IPS-20b (cell line): ENCODE results near the gene TSPEAR.
"Not testable (repeated sequence)": the region's sequence is repeated elsewhere in the genome, so short reads cannot be mapped to it uniquely, and the experiment has no call there.

ENCODE experiments used
- H3K27ac ChIP-seq: one replicate; pipeline ENCODE4 v1.5.1; 2013; ENCODE audit warnings: low read length
- H3K27me3 ChIP-seq: 2 replicates; pipeline ENCODE4 v1.6.1; 2013; ENCODE audit warnings: mild to moderate bottlenecking, low read length, inconsistent platforms; ENCODE audit not compliant: insufficient read depth
- H3K36me3 ChIP-seq: 2 replicates; pipeline ENCODE4 v1.6.1; 2013; ENCODE audit warnings: low read depth, mild to moderate bottlenecking, inconsistent platforms, low read length, moderate library complexity; ENCODE audit not compliant: insufficient read depth
- H3K4me1 ChIP-seq: 2 replicates; pipeline ENCODE4 v1.6.1; 2013; ENCODE audit warnings: mild to moderate bottlenecking, control low read depth, inconsistent platforms, low read length, moderate library complexity; ENCODE audit not compliant: insufficient read depth
- H3K4me3 ChIP-seq: 2 replicates; pipeline ENCODE4 v1.5.1; 2013; ENCODE audit warnings: mild to moderate bottlenecking, low read length, inconsistent platforms
- H3K9ac ChIP-seq: 2 replicates; pipeline ENCODE4 v1.6.1; 2013; ENCODE audit warnings: low read depth, mild to moderate bottlenecking, inconsistent platforms, low read length, moderate library complexity
- H3K9me3 ChIP-seq: 2 replicates; pipeline ENCODE4 v1.6.1; 2013; ENCODE audit warnings: mild to moderate bottlenecking, low read depth, low read length, inconsistent platforms; ENCODE audit not compliant: insufficient read depth

The TSPEAR gene

DNA sequence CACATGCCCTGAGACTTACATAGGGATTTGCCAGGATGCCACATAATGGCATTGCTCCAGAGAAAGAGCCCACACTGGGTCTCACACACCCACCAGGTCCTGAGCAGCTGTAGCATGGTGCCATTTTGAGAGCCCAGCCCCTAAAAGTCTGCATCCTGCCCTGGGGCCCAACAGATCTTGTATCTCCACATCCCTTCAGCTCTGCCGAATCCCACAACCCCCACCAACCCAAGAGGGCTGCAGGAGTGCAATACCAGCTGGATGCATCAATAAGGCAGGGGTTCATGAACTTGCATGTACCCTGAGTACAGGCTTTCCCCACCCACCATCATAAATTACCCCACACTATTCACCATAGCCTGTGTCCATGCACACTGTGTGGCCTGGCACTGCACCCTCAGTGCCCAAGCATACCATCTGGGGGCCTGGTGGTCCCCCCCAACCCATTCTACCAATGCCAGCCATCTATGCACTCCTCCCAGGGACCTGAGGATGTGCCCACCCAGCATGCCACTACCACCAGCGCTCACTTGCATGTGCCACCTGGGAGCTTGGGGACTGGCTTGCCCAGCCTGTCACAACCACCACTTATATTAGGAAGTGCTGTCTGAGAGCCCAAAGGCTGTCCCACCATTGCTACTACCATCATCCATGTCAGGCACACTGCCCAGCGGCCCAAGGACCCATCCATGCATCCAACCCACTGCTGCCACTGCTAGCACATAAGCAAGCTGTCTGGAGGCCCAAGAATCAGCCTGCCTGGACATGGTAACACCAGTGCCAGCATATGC, 40.5 kb downstream of the TSPEAR start:
- Histone ChIP-seq H3K36me3 (no peaks in the 10 kb centered on the region), H3K4me1 (no peaks in the 10 kb centered on the region), H3K9me3 (peaks cover 19% of the 10 kb centered on the region), H3K9ac (no peak overlapping the region), H3K27ac (no peak overlapping the region), H3K27me3 (no peaks in the 10 kb centered on the region), H3K4me3 (no peak overlapping the region)

DNA sequence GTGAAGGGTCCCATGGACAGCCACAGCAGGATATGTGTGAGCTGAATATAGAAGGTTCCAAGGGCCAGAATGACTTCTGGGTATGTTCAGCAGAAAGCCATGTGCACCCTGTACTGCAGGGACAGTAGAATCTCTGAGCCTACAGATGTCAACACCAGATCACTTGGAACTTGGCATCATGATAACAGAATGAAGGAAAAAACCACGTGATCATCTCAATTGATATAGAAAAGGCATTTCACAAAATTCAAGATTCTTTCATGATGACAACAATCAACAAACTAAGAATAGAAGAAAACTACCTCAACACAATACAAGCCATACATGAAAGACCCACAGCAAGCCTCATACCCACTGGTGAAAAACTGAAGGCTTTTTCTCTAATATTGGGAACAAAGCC, 43.8 kb downstream of the TSPEAR start:
- peaks cover 19% of the 10 kb centered on the region for H3K9me3 ChIP-seq
- H3K4me3 ChIP-seq, result no peak overlapping the region
- no peaks in the 10 kb centered on the region for H3K36me3 ChIP-seq
- H3K27ac ChIP-seq, result no peak overlapping the region
- no peak overlapping the region for H3K9ac ChIP-seq
- H3K4me1 ChIP-seq, result no peaks in the 10 kb centered on the region
- no peaks in the 10 kb centered on the region for H3K27me3 ChIP-seq

DNA sequence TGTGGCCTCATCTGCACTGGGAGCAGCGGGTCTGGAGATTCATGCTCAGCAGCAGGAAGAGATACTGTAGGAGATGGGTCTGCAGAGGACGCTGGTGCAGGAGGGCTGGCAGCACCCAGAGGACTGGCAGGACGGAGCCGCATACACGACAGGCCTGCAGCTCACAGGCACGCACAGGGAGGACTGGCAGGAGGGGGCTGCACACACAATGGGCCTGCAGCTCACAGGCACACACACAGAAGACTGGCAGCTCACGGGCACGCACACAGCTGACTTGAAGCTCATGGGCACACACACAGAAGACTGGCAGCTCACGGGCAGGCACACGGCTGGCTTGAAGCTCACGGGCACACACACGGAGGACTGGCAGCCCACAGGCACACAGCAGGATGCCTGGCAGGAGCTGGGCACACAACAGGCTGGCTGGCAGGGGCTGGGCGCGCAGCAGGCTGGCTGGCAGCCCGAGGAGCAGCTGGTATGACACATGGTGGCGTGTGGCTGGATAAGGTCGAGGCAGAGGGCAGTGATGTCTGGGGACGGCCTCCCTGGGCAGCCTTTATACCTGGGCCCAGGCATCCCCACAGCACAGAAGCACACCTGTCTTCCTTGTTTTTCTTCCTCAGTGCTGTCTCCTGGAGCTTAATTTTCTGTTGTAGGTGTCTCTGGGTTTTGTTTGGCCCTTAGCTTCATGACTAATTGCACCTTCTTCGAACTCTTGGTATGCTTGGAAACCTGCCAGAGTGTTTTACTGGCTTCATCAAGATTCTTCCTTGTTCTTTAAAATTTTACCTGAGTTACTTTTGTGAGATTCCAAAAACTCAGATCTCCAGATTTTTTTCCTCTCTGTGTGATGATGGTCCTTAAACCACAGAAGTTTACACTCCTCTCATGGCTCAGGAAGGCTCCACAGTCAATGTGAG, 44.7 kb downstream of the TSPEAR start, which contains the start of gene KRTAP12-2:
TSS of gene KRTAP12-2 (minus strand) at position 527 of the 920 bp plus-strand sequence. CDS start at position 486, 41 bp downstream.
- Histone ChIP-seq H3K27ac (no peak within 1 kb of the TSS), H3K4me3 (no peak within 1 kb of the TSS), H3K27me3 (no peaks in the 10 kb centered on the region), H3K9me3 (peaks cover 19% of the 10 kb centered on the region), H3K9ac (no peak within 1 kb of the TSS), H3K36me3 (no peaks in the 10 kb centered on the region), H3K4me1 (no peaks in the 10 kb centered on the region)

DNA sequence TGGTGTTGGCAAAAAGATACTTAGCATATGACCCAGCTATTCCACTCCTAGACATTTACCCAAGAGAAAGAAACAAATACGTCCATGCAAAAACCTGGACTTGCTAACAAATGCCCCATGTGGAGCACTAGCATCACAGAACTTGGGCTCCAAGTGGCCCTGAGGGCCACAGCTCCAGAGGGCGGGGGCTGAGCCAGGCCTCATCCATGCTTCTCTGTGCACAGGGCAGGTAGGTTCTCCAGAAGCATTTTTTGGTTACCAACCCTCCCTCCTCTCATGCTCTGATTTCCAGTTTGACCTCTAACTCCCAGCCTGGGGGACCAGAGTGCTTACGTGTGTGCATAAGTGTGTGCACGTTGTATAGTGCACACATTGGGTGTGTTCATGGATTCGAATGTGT, 46.7 kb downstream of the TSPEAR start:
- H3K27me3 ChIP-seq, result no peaks in the 10 kb centered on the region
- peaks cover 3% of the 10 kb centered on the region for H3K9me3 ChIP-seq
- peaks cover 6% of the 10 kb centered on the region; the same call in 1 of the 2 replicates for H3K4me1 ChIP-seq
- no peak overlapping the region for H3K4me3 ChIP-seq
- H3K36me3 ChIP-seq, result no peaks in the 10 kb centered on the region
- no peak overlapping the region for H3K9ac ChIP-seq
- H3K27ac ChIP-seq, result no peak overlapping the region

DNA sequence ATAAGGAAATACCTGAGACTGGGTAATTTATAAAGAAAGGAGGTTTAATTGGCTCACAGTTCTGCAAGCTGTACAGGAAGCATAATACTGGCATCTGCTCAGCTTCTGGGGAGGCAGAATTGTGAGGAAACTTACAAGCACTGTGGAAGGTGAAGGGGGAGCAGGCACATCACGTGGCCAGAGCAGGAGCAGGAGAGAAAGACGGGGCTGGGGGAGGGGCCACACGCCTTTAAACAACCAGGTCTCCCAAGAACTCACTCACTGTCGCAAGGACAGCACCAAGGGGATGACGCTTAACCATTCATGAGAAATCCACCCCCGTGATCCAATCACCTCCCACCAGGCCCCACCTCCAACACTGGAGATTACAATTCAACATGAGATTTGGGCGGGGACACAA, 49.8 kb downstream of the TSPEAR start:
- not testable (repeated sequence) for H3K36me3 ChIP-seq, H3K27ac ChIP-seq, H3K9me3 ChIP-seq, H3K9ac ChIP-seq, H3K27me3 ChIP-seq, H3K4me3 ChIP-seq
- H3K4me1 ChIP-seq, result peaks cover 12% of the 10 kb centered on the region; the same call in 1 of the 2 replicates

DNA sequence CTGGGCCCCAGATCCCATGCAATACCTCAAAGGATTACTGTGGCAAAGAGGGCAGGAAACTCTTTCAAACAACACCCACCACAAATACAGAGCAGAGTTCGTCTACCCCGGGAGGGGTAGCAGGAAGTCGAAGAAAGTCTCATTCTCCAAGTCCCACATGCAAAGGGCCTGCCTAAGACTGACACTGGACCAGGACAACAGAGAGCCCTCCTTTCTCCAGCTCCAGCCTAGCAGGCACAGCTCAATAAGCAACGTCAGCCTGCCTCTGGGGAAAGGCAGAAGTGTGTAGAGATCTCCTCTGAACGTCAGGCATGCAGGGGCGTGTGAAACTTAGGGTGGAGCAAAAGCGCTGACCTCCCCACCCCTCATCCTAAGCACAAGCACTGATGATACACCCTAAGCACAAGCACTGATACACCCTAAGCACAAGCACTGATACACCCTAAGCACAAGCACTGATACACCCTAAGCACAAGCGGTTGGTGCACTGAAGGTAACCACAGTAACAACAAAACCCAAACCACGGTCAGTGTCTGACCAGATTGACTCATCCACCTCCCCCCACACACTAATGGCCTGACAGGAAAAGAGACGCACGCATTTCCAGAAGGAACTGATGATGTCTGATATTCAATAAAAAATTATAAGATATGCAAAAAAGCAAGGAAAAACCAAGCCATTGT, 52.3 kb downstream of the TSPEAR start:
- Histone ChIP-seq H3K4me1 (peaks cover 12% of the 10 kb centered on the region; the same call in 1 of the 2 replicates), H3K9ac (no peak overlapping the region), H3K4me3 (no peak overlapping the region), H3K9me3 (no peaks in the 10 kb centered on the region), H3K27me3 (no peaks in the 10 kb centered on the region), H3K27ac (no peak overlapping the region), H3K36me3 (no peaks in the 10 kb centered on the region)

DNA sequence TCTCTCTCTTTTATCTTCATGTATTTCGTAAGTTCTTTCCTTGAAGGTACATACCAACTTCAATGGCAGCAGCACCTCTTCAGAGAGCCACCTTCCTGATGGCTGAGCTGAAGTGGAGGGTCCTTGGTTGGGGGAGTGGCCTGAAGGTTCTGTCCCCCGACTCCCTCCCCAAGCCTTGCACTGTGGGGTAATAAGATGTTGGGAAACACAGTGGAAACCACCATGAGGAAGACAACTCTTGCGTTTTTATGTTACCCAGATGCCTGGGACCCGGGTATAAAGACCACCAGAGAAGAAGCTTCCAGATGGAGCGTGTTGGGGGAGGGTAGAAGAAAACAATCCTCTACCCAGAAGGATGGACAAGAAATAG, 52.8 kb downstream of the TSPEAR start:
- H3K27me3 ChIP-seq, result no peaks in the 10 kb centered on the region
- H3K9me3 ChIP-seq, result no peaks in the 10 kb centered on the region
- peaks cover 12% of the 10 kb centered on the region; the same call in 1 of the 2 replicates for H3K4me1 ChIP-seq
- H3K36me3 ChIP-seq, result no peaks in the 10 kb centered on the region
- no peak overlapping the region for H3K9ac ChIP-seq
- no peak overlapping the region for H3K27ac ChIP-seq
- H3K4me3 ChIP-seq, result no peak overlapping the region

DNA sequence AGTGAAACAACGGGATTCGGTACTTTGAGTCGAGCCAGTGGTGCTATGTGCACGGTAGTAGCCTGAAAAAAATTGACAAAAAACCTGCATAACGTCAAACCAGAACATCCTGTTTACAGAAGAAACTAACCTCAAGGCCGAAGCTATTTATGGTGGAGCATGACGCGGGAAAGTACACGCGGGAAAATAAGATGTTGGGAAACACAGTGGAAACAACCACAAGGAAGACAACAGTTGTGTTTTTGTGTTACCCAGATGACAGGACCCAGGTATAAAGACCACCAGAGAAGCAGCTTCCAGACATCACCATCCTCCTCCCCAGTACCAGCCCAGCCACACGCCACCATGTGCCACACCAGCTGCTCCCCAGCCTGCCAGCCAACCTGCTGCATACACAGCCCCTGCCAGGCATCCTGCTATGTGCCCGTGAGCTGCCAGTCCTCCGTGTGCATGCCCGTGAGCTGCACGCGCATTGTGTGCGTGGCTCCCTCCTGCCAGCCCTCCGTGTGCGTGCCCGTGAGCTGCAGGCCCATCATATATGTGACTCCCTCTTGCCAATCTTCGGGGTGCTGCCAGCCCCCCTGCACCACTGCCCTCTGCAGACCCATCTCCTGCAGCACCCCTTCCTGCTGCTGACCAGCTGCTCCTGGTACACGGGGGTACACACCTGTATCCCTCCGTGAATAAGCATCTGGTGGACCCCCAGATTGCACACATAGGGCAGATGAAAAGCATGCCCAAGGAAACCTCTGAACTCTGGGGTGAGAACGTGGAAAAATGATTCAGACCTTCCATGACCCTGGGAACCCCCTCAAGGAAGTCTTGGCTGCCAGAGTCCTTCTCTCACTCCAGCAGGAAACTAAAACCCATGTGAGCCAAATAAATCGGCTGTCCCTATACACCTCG, 53.5 kb downstream of the TSPEAR start, which contains the start of gene KRTAP12-3:
TSS of gene KRTAP12-3 (plus strand) at position 298 of the 906 bp plus-strand sequence. CDS start at position 346, 48 bp downstream.
- Histone ChIP-seq H3K4me1 (peaks cover 12% of the 10 kb centered on the region; the same call in 1 of the 2 replicates), H3K4me3 (no peak within 1 kb of the TSS), H3K9ac (no peak within 1 kb of the TSS), H3K36me3 (no peaks in the 10 kb centered on the region), H3K9me3 (no peaks in the 10 kb centered on the region), H3K27ac (no peak within 1 kb of the TSS), H3K27me3 (no peaks in the 10 kb centered on the region)

DNA sequence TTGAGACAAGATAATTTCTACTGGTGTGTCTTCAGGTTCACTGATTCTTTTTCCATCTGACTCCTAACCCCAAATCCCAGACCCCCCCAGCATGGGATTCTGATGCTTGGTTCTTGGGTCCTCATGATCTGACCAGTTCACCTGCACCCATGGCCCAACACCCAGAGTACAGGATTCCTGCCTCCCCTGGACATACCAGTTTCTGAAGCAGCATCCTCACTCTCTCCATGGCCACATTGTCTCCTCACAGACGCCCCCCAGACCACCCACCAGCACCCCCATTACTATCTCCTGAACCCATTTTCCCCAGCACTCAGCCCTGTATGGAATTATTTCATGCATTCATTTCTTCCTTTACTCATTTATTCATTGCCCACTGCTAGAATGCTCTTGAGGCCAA, 54.5 kb downstream of the TSPEAR start:
- Histone ChIP-seq H3K36me3 (no peaks in the 10 kb centered on the region), H3K27me3 (no peaks in the 10 kb centered on the region), H3K9me3 (no peaks in the 10 kb centered on the region), H3K27ac (no peak overlapping the region), H3K9ac (no peak overlapping the region), H3K4me1 (peaks cover 12% of the 10 kb centered on the region; the same call in 1 of the 2 replicates), H3K4me3 (no peak overlapping the region)

DNA sequence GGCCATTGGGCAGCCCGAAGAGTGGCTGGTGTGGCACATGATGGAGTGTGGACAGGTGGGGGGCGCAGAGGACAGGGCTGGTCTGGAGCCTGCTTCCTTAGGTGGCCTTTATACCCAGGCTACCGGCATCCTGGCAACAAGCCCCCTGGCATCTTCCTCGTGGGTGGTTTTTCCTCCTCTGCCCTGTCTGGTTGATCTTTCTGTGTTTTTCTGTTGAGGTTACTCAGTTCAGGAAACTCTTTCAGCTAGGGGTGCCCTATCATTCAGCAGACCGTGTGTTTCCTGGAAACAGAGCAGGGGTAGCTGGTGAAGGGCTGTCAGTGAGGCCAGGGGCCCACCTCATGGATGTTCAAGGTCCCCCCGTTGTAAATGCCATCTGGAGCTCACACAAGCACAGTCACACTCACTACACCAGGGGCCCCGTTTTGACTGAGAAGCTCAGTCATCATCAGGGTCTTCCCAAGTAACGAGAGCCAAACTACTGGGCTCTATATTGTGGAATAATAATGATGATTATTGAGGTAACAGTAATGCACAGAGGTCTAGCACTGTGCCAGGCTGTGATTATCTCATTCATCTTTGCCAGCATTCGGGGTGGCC, 56.7 kb downstream of the TSPEAR start, which contains the start of gene KRTAP12-4:
TSS of gene KRTAP12-4 (minus strand) at position 84 of the 600 bp plus-strand sequence. CDS start at position 39, 45 bp downstream.
- no peak within 1 kb of the TSS for H3K9ac ChIP-seq
- H3K36me3 ChIP-seq, result no peaks in the 10 kb centered on the region
- H3K27ac ChIP-seq, result no peak within 1 kb of the TSS
- H3K9me3 ChIP-seq, result no peaks in the 10 kb centered on the region
- no peaks in the 10 kb centered on the region for H3K27me3 ChIP-seq
- no peak within 1 kb of the TSS for H3K4me3 ChIP-seq
- H3K4me1 ChIP-seq, result peaks cover 6% of the 10 kb centered on the region; the same call in 1 of the 2 replicates
